Neural progenitor cell (in vitro differentiated cells): ENCODE measurements around the gene TAP1. TPM values are rescaled to one million over a fixed set of nuclear protein-coding genes. Genes with fewer than 3 reads are reported as not detected.
A peak's percentile ranks its signal among the peaks of the same experiment; 100 is the strongest.
"Not testable (repeated sequence)": the region's sequence is repeated elsewhere in the genome, so short reads cannot be mapped to it uniquely, and the experiment has no call there.

ENCODE experiments used
- DNase-seq: peaks from one replicate; pipeline ENCODE4 v3.0.0-alpha.2; 2016; ENCODE audit warnings: low spot score
- H2AFZ ChIP-seq: fragments of 200-600 bp; sonication (generic); replicated peaks from 2 replicates; pipeline ENCODE4 v1.6.1; 2016; ENCODE audit warnings: antibody characterized with exemption
- H3F3A ChIP-seq: fragments of 200-600 bp; sonication (generic); 2 replicates; pipeline ENCODE4 v1.6.1; 2016; ENCODE audit warnings: antibody characterized with exemption, low read depth
- H3K27ac ChIP-seq: fragments of 200-600 bp; sonication (generic); 2 replicates; pipeline ENCODE4 v1.5.1; 2016; ENCODE audit warnings: mild to moderate bottlenecking
- H3K27me3 ChIP-seq: fragments of 200-600 bp; sonication (generic); 2 replicates; pipeline ENCODE4 v1.6.1; 2016; ENCODE audit warnings: mild to moderate bottlenecking, moderate library complexity
- H3K36me3 ChIP-seq: fragments of 200-600 bp; sonication (generic); 2 replicates; pipeline ENCODE4 v1.5.1; 2016
- H3K4me1 ChIP-seq: fragments of 200-600 bp; sonication (generic); 2 replicates; pipeline ENCODE4 v1.6.1; 2016; ENCODE audit warnings: mixed run types
- H3K4me2 ChIP-seq: fragments of 200-600 bp; sonication (generic); 2 replicates; pipeline ENCODE4 v1.6.1; 2016
- H3K4me3 ChIP-seq: fragments of 200-600 bp; sonication (generic); 2 replicates; pipeline ENCODE4 v1.5.1; 2016
- H3K79me2 ChIP-seq: fragments of 200-600 bp; sonication (generic); 2 replicates; pipeline ENCODE4 v1.6.1; 2016; ENCODE audit warnings: low read depth
- H3K9ac ChIP-seq: fragments of 200-600 bp; sonication (generic); 2 replicates; pipeline ENCODE4 v1.6.1; 2016
- H3K9me3 ChIP-seq: fragments of 200-600 bp; sonication (generic); 2 replicates; pipeline ENCODE4 v1.5.1; 2016; ENCODE audit warnings: low read depth
- H4K20me1 ChIP-seq: fragments of 200-600 bp; sonication (generic); 2 replicates; pipeline ENCODE4 v1.6.1; 2016; ENCODE audit warnings: low read depth
- H3K27ac Mint-ChIP-seq: 3 replicates; pipeline ENCODE4 v1.8.0; 2021; ENCODE audit warnings: mixed read lengths
- H3K27me3 Mint-ChIP-seq: 2 replicates; pipeline ENCODE4 v1.8.0; 2022; ENCODE audit warnings: low read depth, mild to moderate bottlenecking, inconsistent platforms, moderate library complexity, mixed read lengths; ENCODE audit not compliant: insufficient read depth
- H3K36me3 Mint-ChIP-seq: 3 replicates; pipeline ENCODE4 v1.8.0; 2021; ENCODE audit warnings: mixed read lengths
- H3K4me1 Mint-ChIP-seq: 3 replicates; pipeline ENCODE4 v1.8.0; 2021; ENCODE audit warnings: mixed read lengths
- H3K4me3 Mint-ChIP-seq: 3 replicates; pipeline ENCODE4 v1.8.0; 2021; ENCODE audit warnings: mild to moderate bottlenecking, moderate library complexity, mixed read lengths
- H3K9me3 Mint-ChIP-seq: 3 replicates; pipeline ENCODE4 v1.8.0; 2020; ENCODE audit warnings: mixed read lengths
- CTCF ChIP-seq: fragments of 200-600 bp; sonication (generic); IDR thresholded peaks from 2 replicates; pipeline ENCODE4 v1.5.1; 2017; ENCODE audit warnings: antibody characterized with exemption, mild to moderate bottlenecking
- EZH2 ChIP-seq: fragments of 200-600 bp; sonication (generic); IDR thresholded peaks from 2 replicates; pipeline ENCODE4 v1.6.1; 2017; ENCODE audit warnings: antibody characterized with exemption, mild to moderate bottlenecking, moderate library complexity
- EZH2phosphoT487 ChIP-seq: fragments of 200-600 bp; sonication (generic); IDR thresholded peaks from 2 replicates; pipeline ENCODE4 v1.6.1; 2017; ENCODE audit warnings: antibody characterized with exemption
- total RNA-seq: library from RNA; depleted of rRNA; stranded (reverse); fragments of >200 nt; gene quantifications from 2 replicates; pipeline ENCODE4 v1.2.3, GENCODE V29; 2015; ENCODE audit warnings: low replicate concordance

TAP1 gene
- total RNA-seq, 1 donor from 2014 or later, result 6.5 TPM

GRCh38 chr6:32879691-32880090 lies 26.2 kb upstream of the TAP1 start:
- Histone ChIP-seq H3K4me2 (no peak overlapping the region), H3K27me3 (peaks cover 12% of the 10 kb centered on the region), H3K4me1 (no peaks in the 10 kb centered on the region), H2AFZ (no peak overlapping the region), H4K20me1 (no peaks in the 10 kb centered on the region), H3K9ac (no peak overlapping the region), H3K9me3 (no peaks in the 10 kb centered on the region), H3K36me3 (no peaks in the 10 kb centered on the region), H3F3A (no peaks in the 10 kb centered on the region), H3K27ac (no peak overlapping the region), H3K4me3 (no peak overlapping the region), H3K79me2 (no peaks in the 10 kb centered on the region)
- Mint-ChIP-seq H3K27me3 (no peaks in the 10 kb centered on the region), H3K27ac (no peak overlapping the region), H3K4me3 (no peak overlapping the region), H3K9me3 (no peaks in the 10 kb centered on the region), H3K4me1 (no peaks in the 10 kb centered on the region), H3K36me3 (no peaks in the 10 kb centered on the region)
- TF ChIP-seq CTCF (no peak), EZH2 (no peak), EZH2phosphoT487 (no peak)
- DNase-seq, result no peak

GRCh38 chr6:32876603-32877002 lies 23.1 kb upstream of the TAP1 start:
- H3K27me3 ChIP-seq, result peaks cover 15% of the 10 kb centered on the region
- H3K4me3 ChIP-seq, result no peak overlapping the region
- H3K4me1 Mint-ChIP-seq, result no peaks in the 10 kb centered on the region
- H3K9ac ChIP-seq, result no peak overlapping the region
- no peaks in the 10 kb centered on the region for H3K36me3 Mint-ChIP-seq
- H3K9me3 Mint-ChIP-seq, result peaks cover 7% of the 10 kb centered on the region
- no peak overlapping the region for H3K27ac ChIP-seq
- H3K79me2 ChIP-seq, result no peaks in the 10 kb centered on the region
- H3K4me1 ChIP-seq, result no peaks in the 10 kb centered on the region
- no peak overlapping the region for H2AFZ ChIP-seq
- no peaks in the 10 kb centered on the region for H4K20me1 ChIP-seq
- H3F3A ChIP-seq, result no peaks in the 10 kb centered on the region
- TF ChIP-seq EZH2 (no peak), CTCF (no peak), EZH2phosphoT487 (no peak)
- no peaks in the 10 kb centered on the region for H3K9me3 ChIP-seq
- no peak overlapping the region for H3K27ac Mint-ChIP-seq
- no peak for DNase-seq
- peaks cover 8% of the 10 kb centered on the region for H3K27me3 Mint-ChIP-seq
- H3K4me2 ChIP-seq, result no peak overlapping the region
- H3K4me3 Mint-ChIP-seq, result no peak overlapping the region
- no peaks in the 10 kb centered on the region for H3K36me3 ChIP-seq

- not testable (repeated sequence) for H3K27ac ChIP-seq, H3K9ac ChIP-seq, H3K9me3 ChIP-seq, H4K20me1 ChIP-seq, H3K79me2 ChIP-seq, H3K9me3 Mint-ChIP-seq, DNase-seq, H3K4me1 ChIP-seq, H3K4me3 ChIP-seq, H2AFZ ChIP-seq, H3K4me2 ChIP-seq, H3F3A ChIP-seq, H3K36me3 ChIP-seq, H3K36me3 Mint-ChIP-seq, H3K27ac Mint-ChIP-seq, H3K4me1 Mint-ChIP-seq
- H3K27me3 Mint-ChIP-seq, result peaks cover 17% of the 10 kb centered on the region
- H3K27me3 ChIP-seq, result peaks cover 41% of the 10 kb centered on the region
- H3K4me3 Mint-ChIP-seq, result peak overlapping the region; percentile 46
Observed at GRCh38 chr6:32873947-32874346, 20.4 kb upstream of the TAP1 start.

- Histone ChIP-seq H3K4me3 (no peak overlapping the region), H3K4me2 (no peak overlapping the region), H4K20me1 (no peaks in the 10 kb centered on the region), H3K79me2 (no peaks in the 10 kb centered on the region), H3K27ac (no peak overlapping the region), H3K27me3 (peaks cover 60% of the 10 kb centered on the region), H3F3A (no peaks in the 10 kb centered on the region), H3K36me3 (no peaks in the 10 kb centered on the region), H3K4me1 (no peaks in the 10 kb centered on the region), H2AFZ (no peak overlapping the region), H3K9ac (no peak overlapping the region), H3K9me3 (no peaks in the 10 kb centered on the region)
- Mint-ChIP-seq H3K9me3 (peaks cover 7% of the 10 kb centered on the region), H3K4me1 (no peaks in the 10 kb centered on the region), H3K27ac (no peak overlapping the region), H3K4me3 (no peak overlapping the region), H3K36me3 (no peaks in the 10 kb centered on the region), H3K27me3 (peaks cover 15% of the 10 kb centered on the region)
- peak; percentile 85 for DNase-seq
- TF ChIP-seq EZH2phosphoT487, result no peak
- peak; percentile 99 for TF ChIP-seq CTCF
Observed at GRCh38 chr6:32868257-32868788, 14.8 kb upstream of the TAP1 start.
